Epithelial cell of esophagus (primary cell): Measurements from ENCODE around the gene SAFB2.

ENCODE experiments used
- DNase-seq: peaks from one replicate; pipeline ENCODE4 v3.0.0; 2010; ENCODE audit warnings: low read depth
- H3K4me3 ChIP-seq: 2 replicates; pipeline ENCODE4 v1.5.1; 2011; ENCODE audit warnings: mild to moderate bottlenecking, low read length, control low read depth
- TF ChIP-seq, protein P1 (sequence below): IDR thresholded peaks from 2 replicates; pipeline ENCODE4 v1.5.1; 2011; ENCODE audit warnings: low read depth, mild to moderate bottlenecking, low read length, control low read depth, inconsistent platforms; ENCODE audit not compliant: insufficient read depth; ENCODE audit errors: missing control alignments

SAFB2 gene

DNA sequence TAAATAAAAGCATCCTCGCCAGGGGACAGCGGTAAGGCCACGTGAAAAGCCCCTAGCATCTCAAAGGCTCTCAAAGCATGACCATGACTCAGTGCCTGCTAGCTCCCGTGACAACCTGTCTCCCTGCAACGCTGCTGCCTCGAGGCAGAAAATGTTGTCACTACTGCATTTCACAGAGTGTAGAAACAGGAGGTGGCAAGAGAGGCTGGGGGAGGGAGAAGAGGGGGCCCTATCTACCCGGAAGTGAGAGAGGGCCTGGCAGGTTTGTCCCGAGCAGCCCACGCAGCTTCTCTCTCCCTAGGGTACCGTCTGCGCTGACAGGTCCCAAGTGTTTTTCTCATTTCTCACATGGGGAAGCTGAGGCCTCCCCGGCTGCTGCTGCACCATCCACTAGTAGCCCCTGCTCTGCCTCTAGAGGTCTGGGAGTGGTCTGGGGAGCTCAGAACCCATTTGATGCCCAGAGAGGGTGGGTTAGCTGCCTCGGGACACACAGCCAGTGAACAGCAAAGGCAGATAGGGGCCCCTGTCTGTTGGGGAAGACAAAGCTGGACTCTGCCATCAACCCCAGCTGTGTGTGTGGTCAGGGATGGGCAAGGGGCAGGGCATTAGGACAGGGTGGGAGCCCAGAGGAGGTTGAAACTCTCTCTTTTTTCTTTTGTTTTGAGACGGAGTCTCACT is 58.5 kb downstream of the SAFB2 start:
- peak; percentile 87 for DNase-seq
- H3K4me3 ChIP-seq = no peak overlapping the region
- TF ChIP-seq, protein P1, sequence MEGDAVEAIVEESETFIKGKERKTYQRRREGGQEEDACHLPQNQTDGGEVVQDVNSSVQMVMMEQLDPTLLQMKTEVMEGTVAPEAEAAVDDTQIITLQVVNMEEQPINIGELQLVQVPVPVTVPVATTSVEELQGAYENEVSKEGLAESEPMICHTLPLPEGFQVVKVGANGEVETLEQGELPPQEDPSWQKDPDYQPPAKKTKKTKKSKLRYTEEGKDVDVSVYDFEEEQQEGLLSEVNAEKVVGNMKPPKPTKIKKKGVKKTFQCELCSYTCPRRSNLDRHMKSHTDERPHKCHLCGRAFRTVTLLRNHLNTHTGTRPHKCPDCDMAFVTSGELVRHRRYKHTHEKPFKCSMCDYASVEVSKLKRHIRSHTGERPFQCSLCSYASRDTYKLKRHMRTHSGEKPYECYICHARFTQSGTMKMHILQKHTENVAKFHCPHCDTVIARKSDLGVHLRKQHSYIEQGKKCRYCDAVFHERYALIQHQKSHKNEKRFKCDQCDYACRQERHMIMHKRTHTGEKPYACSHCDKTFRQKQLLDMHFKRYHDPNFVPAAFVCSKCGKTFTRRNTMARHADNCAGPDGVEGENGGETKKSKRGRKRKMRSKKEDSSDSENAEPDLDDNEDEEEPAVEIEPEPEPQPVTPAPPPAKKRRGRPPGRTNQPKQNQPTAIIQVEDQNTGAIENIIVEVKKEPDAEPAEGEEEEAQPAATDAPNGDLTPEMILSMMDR = no peak

DNA sequence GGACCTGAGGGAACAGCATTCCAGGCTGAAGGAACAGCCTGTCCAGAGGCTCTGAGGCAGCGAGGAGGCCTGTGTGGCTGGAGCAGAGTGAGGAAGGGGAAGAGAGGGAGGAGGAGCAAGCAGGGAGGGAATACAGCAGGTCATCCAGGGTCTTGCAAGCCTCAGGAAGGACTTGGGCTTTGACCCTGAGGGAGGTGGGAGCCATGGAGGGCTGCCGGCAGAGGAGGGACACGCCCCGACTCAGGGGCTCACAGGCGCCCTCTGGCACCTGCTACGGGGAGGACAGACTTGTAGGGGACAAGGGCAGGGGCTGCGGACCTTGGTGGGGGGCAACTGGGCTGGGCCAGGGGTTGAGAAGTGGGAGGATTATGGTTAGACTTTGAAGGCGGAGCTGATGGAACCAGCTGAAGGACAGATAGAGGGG is 59.6 kb downstream of the SAFB2 start:
- no peak overlapping the region for H3K4me3 ChIP-seq
- TF ChIP-seq, protein P1 = no peak
- DNase-seq = no peak

DNA sequence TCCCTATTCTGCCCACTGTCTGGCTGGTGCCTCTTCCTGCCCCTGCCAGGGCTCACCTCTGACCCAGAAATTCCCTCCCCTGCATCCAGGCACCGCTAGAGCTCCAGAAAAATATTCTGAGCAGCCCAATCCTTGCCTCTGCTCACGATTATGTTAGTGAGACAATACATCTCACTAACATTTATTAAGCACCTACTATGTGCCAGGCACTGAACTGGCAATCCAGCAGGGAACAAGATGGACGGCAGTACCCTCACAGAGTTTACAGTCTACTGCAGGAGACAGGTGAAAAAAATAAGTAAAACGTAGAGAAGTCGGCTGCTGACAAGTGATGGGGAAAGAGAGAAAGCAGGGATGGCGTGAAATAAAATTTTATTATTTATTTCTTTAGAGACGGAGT is 60.3 kb downstream of the SAFB2 start:
- TF ChIP-seq, protein P1 = no peak
- DNase-seq = no peak
- H3K4me3 ChIP-seq = no peak overlapping the region

DNA sequence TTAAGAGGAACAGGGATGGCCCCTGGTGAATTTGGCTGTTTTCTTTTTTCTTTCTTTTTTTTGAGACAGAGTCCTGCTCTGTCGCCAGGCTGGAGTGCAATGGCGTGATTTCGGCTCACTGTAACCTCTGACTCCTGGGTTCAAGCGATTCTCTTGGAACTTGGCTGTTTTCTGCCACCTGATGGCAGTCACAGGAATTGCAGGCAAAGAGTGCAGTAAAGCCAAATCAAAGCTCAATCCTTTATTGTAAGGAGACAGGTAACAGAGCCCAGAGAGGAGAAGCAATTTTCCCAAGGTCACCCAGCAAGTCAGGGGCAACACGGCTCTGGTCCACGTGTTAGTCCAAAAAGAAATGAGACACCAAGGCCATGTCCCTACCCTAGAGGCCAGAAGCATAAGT is 61.0 kb downstream of the SAFB2 start:
- no peak for DNase-seq

DNA sequence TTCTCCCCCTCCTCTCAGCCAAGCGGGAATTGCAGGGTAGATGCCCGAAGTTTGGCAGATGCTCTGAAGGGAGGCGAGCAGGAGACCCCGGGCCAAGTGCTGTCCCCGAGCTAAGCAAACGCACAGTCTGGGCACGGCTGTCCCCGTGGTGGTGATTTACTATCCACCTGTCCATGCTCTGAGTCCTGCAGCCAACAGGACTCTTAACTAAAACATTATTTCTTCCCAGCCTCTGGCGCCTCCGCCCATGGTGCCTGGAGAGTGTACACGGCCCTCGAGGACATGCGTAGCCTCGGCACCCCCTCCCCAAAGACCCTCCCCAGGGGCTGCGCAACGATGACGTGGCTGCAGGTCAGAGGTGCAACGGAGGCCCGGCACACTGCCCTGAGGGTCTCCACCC is 62.4 kb downstream of the SAFB2 start:
- TF ChIP-seq, protein P1 = no peak
- no peak for DNase-seq
- H3K4me3 ChIP-seq = no peak overlapping the region

More for the DNA sequence above, 61.0 kb downstream of the SAFB2 start:
- no peak overlapping the region for H3K4me3 ChIP-seq
- TF ChIP-seq, protein P1 = peak; percentile 62

DNA sequence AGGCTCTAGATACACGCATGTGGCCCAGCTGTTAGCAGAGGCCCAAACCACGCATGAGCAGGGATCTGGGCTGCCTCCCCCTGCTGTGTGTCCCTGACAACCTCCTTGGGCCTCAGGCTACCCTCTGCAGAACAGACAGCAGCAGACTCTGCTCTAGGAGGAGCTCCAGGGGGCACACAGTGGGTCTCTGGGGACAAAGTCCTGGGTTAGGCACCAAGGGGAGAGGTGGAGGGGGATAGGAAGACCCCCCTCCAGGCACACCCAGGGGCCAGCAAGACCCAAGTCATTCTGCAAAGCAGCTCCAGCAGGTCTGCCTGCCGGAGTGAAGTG is 62.8 kb downstream of the SAFB2 start:
- TF ChIP-seq, protein P1 = no peak
- DNase-seq = no peak

DNA sequence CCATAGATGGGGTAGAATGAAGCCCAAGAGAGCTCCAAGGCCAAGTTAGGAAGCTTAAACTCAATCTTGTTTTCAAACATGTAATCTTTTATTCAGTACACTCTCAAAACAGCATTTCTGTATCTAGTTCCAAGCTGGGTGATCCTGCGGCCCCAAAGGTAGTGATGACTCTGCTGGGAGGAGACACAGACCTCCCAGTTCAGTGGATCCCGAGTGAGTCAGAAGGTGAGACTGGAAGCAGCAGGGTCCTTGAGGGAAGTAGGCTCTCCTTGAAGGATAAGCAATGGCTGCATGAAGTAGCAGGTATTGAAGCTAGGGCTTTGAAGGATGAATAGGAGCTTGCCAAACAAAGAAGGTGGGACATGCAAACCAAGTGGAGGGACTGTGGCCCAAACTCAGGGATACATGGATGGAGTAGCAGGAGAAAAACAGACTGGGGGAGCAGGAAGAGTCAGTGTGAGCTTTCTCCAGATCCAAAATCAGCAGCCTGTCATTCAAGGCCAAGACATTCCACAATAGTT is 64.4 kb downstream of the SAFB2 start:
- TF ChIP-seq, protein P1 = no peak
- H3K4me3 ChIP-seq = no peak overlapping the region
- peak; percentile 92 for DNase-seq

More for the DNA sequence above, 62.8 kb downstream of the SAFB2 start:
- H3K4me3 ChIP-seq = no peak overlapping the region
